Measurements from ENCODE around the gene ZBTB38.

Gene ZBTB38

GRCh38 chr3:141365201-141365600, 3.1 kb upstream of the ZBTB38 start:
- Histone ChIP-seq H3K4me3 (ENCODE audit: low read depth in 1 of 2, low read length in 2 of 2) (no peak overlapping the region), H3K79me2 (ENCODE audit: insufficient read depth, low read length) (no peaks in the 10 kb centered on the region), H3K9me3 (ENCODE audit: insufficient read depth, low read length, severe bottlenecking) (no peaks in the 10 kb centered on the region), H4K20me1 (ENCODE audit: insufficient read depth, low read length) (no peaks in the 10 kb centered on the region), H3K27me3 (ENCODE audit: insufficient read depth, low read length, poor library complexity) (no peaks in the 10 kb centered on the region), H3K9ac (ENCODE audit: low read depth, low read length) (no peak overlapping the region), H3K27ac (ENCODE audit: low read length) (no peak overlapping the region), H3K4me2 (ENCODE audit: insufficient read depth, low read length) (no peak overlapping the region), H3K4me1 (ENCODE audit: insufficient read depth, low read length) (no peaks in the 10 kb centered on the region), H2AFZ (ENCODE audit: low read depth, low read length) (no peak overlapping the region), H3K36me3 (ENCODE audit: insufficient read depth, low read length) (no peaks in the 10 kb centered on the region)
- DNase-seq (no peak), ATAC-seq (ENCODE audit: insufficient read depth, low read depth) (no peak)
- TF ChIP-seq CTCF (IDR thresholded peaks at IDR 0.05; ENCODE audit: borderline replicate concordance, extremely low read depth, low read length, poor library complexity, severe bottlenecking): no peak
- no peak for TF ChIP-seq EZH2 (IDR thresholded peaks at IDR 0.05; ENCODE audit: borderline replicate concordance, low read depth, low read length, severe bottlenecking)

- no peaks in the 10 kb centered on the region for H3K79me2 ChIP-seq (ENCODE audit: insufficient read depth, low read length)
- no peaks in the 10 kb centered on the region for H3K27me3 ChIP-seq (ENCODE audit: insufficient read depth, low read length, poor library complexity)
- H3K4me2 ChIP-seq (ENCODE audit: insufficient read depth, low read length): no peak overlapping the region
- H3K9me3 ChIP-seq (ENCODE audit: insufficient read depth, low read length, severe bottlenecking): no peaks in the 10 kb centered on the region
- no peak for ATAC-seq (ENCODE audit: insufficient read depth, low read depth)
- no peak overlapping the region for H3K27ac ChIP-seq (ENCODE audit: low read length)
- TF ChIP-seq CTCF (IDR thresholded peaks at IDR 0.05; ENCODE audit: borderline replicate concordance, extremely low read depth, low read length, poor library complexity, severe bottlenecking) (no peak), EZH2 (IDR thresholded peaks at IDR 0.05; ENCODE audit: borderline replicate concordance, low read depth, low read length, severe bottlenecking) (no peak)
- H3K4me3 ChIP-seq (ENCODE audit: low read depth in 1 of 2, low read length in 2 of 2): no peak overlapping the region
- no peak overlapping the region for H3K9ac ChIP-seq (ENCODE audit: low read depth, low read length)
- DNase-seq: no peak
- H3K36me3 ChIP-seq (ENCODE audit: insufficient read depth, low read length): no peaks in the 10 kb centered on the region
- H4K20me1 ChIP-seq (ENCODE audit: insufficient read depth, low read length): no peaks in the 10 kb centered on the region
- H3K4me1 ChIP-seq (ENCODE audit: insufficient read depth, low read length): no peaks in the 10 kb centered on the region
- no peak overlapping the region for H2AFZ ChIP-seq (ENCODE audit: low read depth, low read length)
Measured at GRCh38 chr3:141366285-141367037, 1.8 kb upstream of the ZBTB38 start.

GRCh38 chr3:141367038-141367730, 1.1 kb upstream of the ZBTB38 start:
- no peaks in the 10 kb centered on the region for H4K20me1 ChIP-seq (ENCODE audit: insufficient read depth, low read length)
- ATAC-seq (ENCODE audit: insufficient read depth, low read depth) (no peak), DNase-seq (no peak)
- H3K27ac ChIP-seq (ENCODE audit: low read length): no peak overlapping the region
- TF ChIP-seq CTCF (IDR thresholded peaks at IDR 0.05; ENCODE audit: borderline replicate concordance, extremely low read depth, low read length, poor library complexity, severe bottlenecking): no peak
- no peak for TF ChIP-seq EZH2 (IDR thresholded peaks at IDR 0.05; ENCODE audit: borderline replicate concordance, low read depth, low read length, severe bottlenecking)
- H2AFZ ChIP-seq (ENCODE audit: low read depth, low read length): no peak overlapping the region
- no peaks in the 10 kb centered on the region for H3K9me3 ChIP-seq (ENCODE audit: insufficient read depth, low read length, severe bottlenecking)
- H3K27me3 ChIP-seq (ENCODE audit: insufficient read depth, low read length, poor library complexity): no peaks in the 10 kb centered on the region
- no peaks in the 10 kb centered on the region for H3K36me3 ChIP-seq (ENCODE audit: insufficient read depth, low read length)
- H3K79me2 ChIP-seq (ENCODE audit: insufficient read depth, low read length): no peaks in the 10 kb centered on the region
- H3K4me1 ChIP-seq (ENCODE audit: insufficient read depth, low read length): no peaks in the 10 kb centered on the region
- H3K4me2 ChIP-seq (ENCODE audit: insufficient read depth, low read length): no peak overlapping the region
- no peak overlapping the region for H3K4me3 ChIP-seq (ENCODE audit: low read depth in 1 of 2, low read length in 2 of 2)
- no peak overlapping the region for H3K9ac ChIP-seq (ENCODE audit: low read depth, low read length)
